H7 (cell line): ENCODE results near the gene GFOD1. TPM values are rescaled to one million over a fixed set of nuclear protein-coding genes. Genes with fewer than 3 reads are reported as not detected.
A peak's percentile ranks its signal among the peaks of the same experiment; 100 is the strongest.
"Not testable (repeated sequence)": the region's sequence is repeated elsewhere in the genome, so short reads cannot be mapped to it uniquely, and the experiment has no call there.

Experiments used
- DNase-seq: peaks from one replicate; pipeline ENCODE4 v3.0.0; 2012
- H3K27me3 ChIP-seq: 2 replicates; pipeline ENCODE4 v1.6.0; 2011; ENCODE audit warnings: mild to moderate bottlenecking, low read length; ENCODE audit not compliant: control insufficient read depth, insufficient read depth
- H3K36me3 ChIP-seq: replicated peaks from 2 replicates; pipeline ENCODE4 v1.5.1; 2011; ENCODE audit warnings: low read length; ENCODE audit not compliant: control insufficient read depth, insufficient read depth
- H3K4me3 ChIP-seq: 2 replicates; pipeline ENCODE4 v1.5.1; 2011; ENCODE audit warnings: low read depth, mild to moderate bottlenecking, control low read depth, low read length, moderate library complexity; ENCODE audit not compliant: insufficient read depth
- total RNA-seq: library from RNA; depleted of rRNA; stranded (reverse); fragments of >200 nt; shearing (Covaris generic); gene quantifications from 2 replicates; pipeline ENCODE4 v1.2.3, GENCODE V29; 2014

Gene GFOD1
- total RNA-seq, 1 experiment from 2014 or later: 4.4 TPM

GRCh38 chr6:13437218-13437996, 50.0 kb downstream of the GFOD1 start:
- H3K27me3 ChIP-seq: no peaks in the 10 kb centered on the region
- no peak for DNase-seq
- no peak overlapping the region for H3K4me3 ChIP-seq
- no peaks in the 10 kb centered on the region for H3K36me3 ChIP-seq

- DNase-seq: no peak
- no peaks in the 10 kb centered on the region for H3K36me3 ChIP-seq
These were observed 50.8 kb downstream of the GFOD1 start for GRCh38 chr6:13436399-13437217.

GRCh38 chr6:13435477-13436246, 51.7 kb downstream of the GFOD1 start:
- Histone ChIP-seq H3K27me3 (no peaks in the 10 kb centered on the region), H3K36me3 (no peaks in the 10 kb centered on the region), H3K4me3 (no peak overlapping the region)
- no peak for DNase-seq

More at GRCh38 chr6:13436399-13437217, 50.8 kb downstream of the GFOD1 start:
- H3K4me3 ChIP-seq: no peak overlapping the region
- no peaks in the 10 kb centered on the region for H3K27me3 ChIP-seq

GRCh38 chr6:13434777-13435176, 52.6 kb downstream of the GFOD1 start:
- Histone ChIP-seq H3K36me3 (no peaks in the 10 kb centered on the region), H3K4me3 (no peak overlapping the region), H3K27me3 (no peaks in the 10 kb centered on the region)
- no peak for DNase-seq

GRCh38 chr6:13434135-13434775, 53.1 kb downstream of the GFOD1 start:
- not testable (repeated sequence) for H3K4me3 ChIP-seq, DNase-seq, H3K36me3 ChIP-seq, H3K27me3 ChIP-seq

GRCh38 chr6:13433709-13434121, 53.7 kb downstream of the GFOD1 start:
- Histone ChIP-seq H3K36me3 (no peaks in the 10 kb centered on the region), H3K27me3 (no peaks in the 10 kb centered on the region), H3K4me3 (no peak overlapping the region)
- no peak for DNase-seq

- no peak for DNase-seq
- Histone ChIP-seq H3K4me3 (no peak overlapping the region), H3K27me3 (no peaks in the 10 kb centered on the region), H3K36me3 (no peaks in the 10 kb centered on the region)
These were observed 54.7 kb downstream of the GFOD1 start for GRCh38 chr6:13432526-13433184.

- no peaks in the 10 kb centered on the region for H3K36me3 ChIP-seq
- DNase-seq: peak; percentile 39
- no peak overlapping the region for H3K4me3 ChIP-seq
- no peaks in the 10 kb centered on the region for H3K27me3 ChIP-seq
These were observed 55.4 kb downstream of the GFOD1 start for GRCh38 chr6:13431861-13432465.

GRCh38 chr6:13431059-13431656, 56.2 kb downstream of the GFOD1 start:
- Histone ChIP-seq H3K36me3 (no peaks in the 10 kb centered on the region), H3K27me3 (no peaks in the 10 kb centered on the region), H3K4me3 (no peak overlapping the region)
- no peak for DNase-seq

GRCh38 chr6:13429406-13429753, 58.0 kb downstream of the GFOD1 start:
- Histone ChIP-seq H3K36me3 (no peaks in the 10 kb centered on the region), H3K4me3 (no peak overlapping the region), H3K27me3 (no peaks in the 10 kb centered on the region)
- DNase-seq: no peak

GRCh38 chr6:13428583-13429405, 58.6 kb downstream of the GFOD1 start:
- no peaks in the 10 kb centered on the region for H3K27me3 ChIP-seq
- no peak overlapping the region for H3K4me3 ChIP-seq
- peak; percentile 47 for DNase-seq
- H3K36me3 ChIP-seq: no peaks in the 10 kb centered on the region

GRCh38 chr6:13427801-13428582, 59.4 kb downstream of the GFOD1 start:
- Histone ChIP-seq H3K27me3 (no peaks in the 10 kb centered on the region), H3K36me3 (no peaks in the 10 kb centered on the region)
- DNase-seq: peak; percentile 55

More at GRCh38 chr6:13427801-13428582, 59.4 kb downstream of the GFOD1 start:
- H3K4me3 ChIP-seq: no peak overlapping the region
